ENCODE data around the gene MACROD2. TPM values are rescaled to one million over a fixed set of nuclear protein-coding genes. Genes with fewer than 3 reads are reported as not detected.

The MACROD2 gene
- total RNA-seq, 4 donors from 2014 or later: 4.6 to 33.0 (median 8.3) TPM

DNA sequence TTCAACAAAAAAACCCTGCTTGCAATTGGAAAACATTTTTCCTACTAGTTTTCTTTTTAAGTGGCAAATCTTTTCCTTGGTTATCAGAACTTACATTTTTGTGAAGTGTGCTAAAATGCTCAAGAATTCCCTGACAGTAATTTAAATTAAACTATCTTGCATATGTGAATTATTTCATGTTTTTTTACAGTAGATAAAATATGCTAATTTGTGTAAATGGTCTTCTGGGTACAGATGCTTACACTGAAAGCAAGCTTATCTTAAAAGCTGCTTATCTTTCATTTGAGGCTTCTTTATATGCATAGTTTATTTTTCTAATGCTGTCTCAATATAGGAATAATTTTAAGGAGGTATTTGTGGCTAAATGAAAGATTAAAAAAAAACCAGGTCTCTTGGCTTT is 745.1 kb downstream of the MACROD2 start:
- H3K27me3 ChIP-seq: no peaks in the 10 kb centered on the region
- no peak for DNase-seq
- in situ Hi-C loops (cut with MboI; ENCODE audit: low pct_ligation_motif_present in 1 of 4, low pct_unique_long_range_greater_than_20kb in 1 of 4, low sequenced_read_pairs in 3 of 4) (no loop called here), intact Hi-C loops (cut with DNase I; ENCODE audit: low total_unique reads) (no loop called here)
- no peak overlapping the region for H3K4me3 ChIP-seq
- H3K9me3 ChIP-seq: no peaks in the 10 kb centered on the region
- no peaks in the 10 kb centered on the region for H3K36me3 ChIP-seq
- H3K27ac ChIP-seq: no peak overlapping the region
- no peak for TF ChIP-seq POLR2A (IDR thresholded peaks at IDR 0.05)
- TF ChIP-seq, protein P1, sequence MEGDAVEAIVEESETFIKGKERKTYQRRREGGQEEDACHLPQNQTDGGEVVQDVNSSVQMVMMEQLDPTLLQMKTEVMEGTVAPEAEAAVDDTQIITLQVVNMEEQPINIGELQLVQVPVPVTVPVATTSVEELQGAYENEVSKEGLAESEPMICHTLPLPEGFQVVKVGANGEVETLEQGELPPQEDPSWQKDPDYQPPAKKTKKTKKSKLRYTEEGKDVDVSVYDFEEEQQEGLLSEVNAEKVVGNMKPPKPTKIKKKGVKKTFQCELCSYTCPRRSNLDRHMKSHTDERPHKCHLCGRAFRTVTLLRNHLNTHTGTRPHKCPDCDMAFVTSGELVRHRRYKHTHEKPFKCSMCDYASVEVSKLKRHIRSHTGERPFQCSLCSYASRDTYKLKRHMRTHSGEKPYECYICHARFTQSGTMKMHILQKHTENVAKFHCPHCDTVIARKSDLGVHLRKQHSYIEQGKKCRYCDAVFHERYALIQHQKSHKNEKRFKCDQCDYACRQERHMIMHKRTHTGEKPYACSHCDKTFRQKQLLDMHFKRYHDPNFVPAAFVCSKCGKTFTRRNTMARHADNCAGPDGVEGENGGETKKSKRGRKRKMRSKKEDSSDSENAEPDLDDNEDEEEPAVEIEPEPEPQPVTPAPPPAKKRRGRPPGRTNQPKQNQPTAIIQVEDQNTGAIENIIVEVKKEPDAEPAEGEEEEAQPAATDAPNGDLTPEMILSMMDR (IDR thresholded peaks at IDR 0.05): no peak
- no peak for TF ChIP-seq POLR2AphosphoS5 (IDR thresholded peaks at IDR 0.05)
- TF ChIP-seq EP300 (IDR thresholded peaks at IDR 0.05; ENCODE audit: low read depth): no peak
- no peaks in the 10 kb centered on the region for H3K4me1 ChIP-seq

GRCh38 chr20:14741616-14742015 is 746.3 kb downstream of the MACROD2 start:
- Histone ChIP-seq H3K27ac (no peak overlapping the region), H3K4me3 (no peak overlapping the region), H3K36me3 (no peaks in the 10 kb centered on the region), H3K4me1 (no peaks in the 10 kb centered on the region), H3K9me3 (no peaks in the 10 kb centered on the region), H3K27me3 (no peaks in the 10 kb centered on the region)
- intact Hi-C loops (cut with DNase I; ENCODE audit: low total_unique reads) (no loop called here), in situ Hi-C loops (cut with MboI; ENCODE audit: low pct_ligation_motif_present in 1 of 4, low pct_unique_long_range_greater_than_20kb in 1 of 4, low sequenced_read_pairs in 3 of 4) (no loop called here)
- DNase-seq: no peak
- no peak for TF ChIP-seq POLR2AphosphoS5 (IDR thresholded peaks at IDR 0.05)
- no peak for TF ChIP-seq POLR2A (IDR thresholded peaks at IDR 0.05)
- no peak for TF ChIP-seq EP300 (IDR thresholded peaks at IDR 0.05; ENCODE audit: low read depth)
- TF ChIP-seq, protein P1 (IDR thresholded peaks at IDR 0.05): no peak

DNA sequence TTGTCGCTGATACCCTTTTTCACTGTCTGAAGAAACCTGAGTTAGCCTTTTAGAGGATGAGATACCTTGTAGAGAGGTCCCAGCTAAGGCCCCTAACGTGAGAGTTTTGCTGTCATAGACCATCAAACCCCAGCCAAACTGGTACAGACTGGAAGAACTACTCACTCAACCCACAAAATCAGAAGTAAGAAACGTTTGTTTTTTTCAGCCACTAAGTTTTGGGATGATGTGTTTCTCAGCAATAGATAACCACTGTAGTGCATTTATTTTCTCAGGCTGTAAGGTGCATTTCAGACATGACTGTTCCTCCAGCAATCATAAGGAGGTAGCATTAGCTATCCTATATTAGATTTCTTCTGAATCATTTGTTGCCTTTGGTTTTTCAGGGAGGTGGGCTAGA is 749.4 kb downstream of the MACROD2 start:
- Histone ChIP-seq H3K27ac (no peak overlapping the region), H3K4me3 (no peak overlapping the region), H3K4me1 (no peaks in the 10 kb centered on the region), H3K36me3 (no peaks in the 10 kb centered on the region), H3K9me3 (no peaks in the 10 kb centered on the region), H3K27me3 (no peaks in the 10 kb centered on the region)
- WGBS, 2 donors (ENCODE audit: low coverage in 1 of 2): 44 to 51% methylated on average over 3 of the region's 3 CpGs
- intact Hi-C loops (cut with DNase I; ENCODE audit: low total_unique reads): no loop called here
- DNase-seq: no peak
- in situ Hi-C loops (cut with MboI; ENCODE audit: low pct_ligation_motif_present in 1 of 4, low pct_unique_long_range_greater_than_20kb in 1 of 4, low sequenced_read_pairs in 3 of 4): no loop called here
- TF ChIP-seq EP300 (IDR thresholded peaks at IDR 0.05; ENCODE audit: low read depth): no peak
- TF ChIP-seq, protein P1 (IDR thresholded peaks at IDR 0.05): no peak
- TF ChIP-seq POLR2A (IDR thresholded peaks at IDR 0.05): no peak
- no peak for TF ChIP-seq POLR2AphosphoS5 (IDR thresholded peaks at IDR 0.05)

DNA sequence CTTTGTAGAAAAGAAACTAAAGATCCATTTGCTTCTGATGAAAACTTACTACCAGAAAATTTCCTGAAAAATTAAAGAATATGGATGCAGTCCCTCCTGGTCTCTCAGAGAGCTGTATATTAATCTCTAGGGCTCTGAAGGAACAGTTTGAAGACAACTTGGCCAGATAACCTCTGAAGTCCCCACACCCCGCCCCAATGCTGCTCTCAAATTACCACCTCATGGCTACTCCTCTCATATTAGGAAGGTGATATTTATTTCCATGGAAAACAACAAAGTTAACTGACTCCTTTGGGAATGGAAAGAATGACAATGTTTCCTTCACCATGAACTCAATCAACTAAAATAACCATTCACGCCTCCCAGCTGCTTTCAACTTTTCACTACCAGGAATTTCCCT is 750.5 kb downstream of the MACROD2 start:
- Histone ChIP-seq H3K27me3 (no peaks in the 10 kb centered on the region), H3K4me3 (no peak overlapping the region), H3K36me3 (no peaks in the 10 kb centered on the region), H3K9me3 (no peaks in the 10 kb centered on the region), H3K4me1 (no peaks in the 10 kb centered on the region), H3K27ac (no peak overlapping the region)
- intact Hi-C loops (cut with DNase I; ENCODE audit: low total_unique reads) (no loop called here), in situ Hi-C loops (cut with MboI; ENCODE audit: low pct_ligation_motif_present in 1 of 4, low pct_unique_long_range_greater_than_20kb in 1 of 4, low sequenced_read_pairs in 3 of 4) (no loop called here)
- 81 to 83% methylated on average over 2 of the region's 2 CpGs for WGBS, 2 donors (ENCODE audit: low coverage in 1 of 2)
- TF ChIP-seq, protein P1 (IDR thresholded peaks at IDR 0.05): no peak
- TF ChIP-seq POLR2AphosphoS5 (IDR thresholded peaks at IDR 0.05) (no peak), EP300 (IDR thresholded peaks at IDR 0.05; ENCODE audit: low read depth) (no peak), POLR2A (IDR thresholded peaks at IDR 0.05) (no peak)
- DNase-seq: no peak
